Liver (tissue), 3 donors: ENCODE data around the gene ULK3.

Experiments
- EGR1 ChIP-seq, 2 donors: IDR thresholded peaks; 2 replicates each; pipeline ENCODE4 v1.6.1; 2016 to 2018; ENCODE audit warnings: antibody characterized with exemption in 2 of 2, low read depth in 2 of 2
- FOXA2 ChIP-seq: IDR thresholded peaks from 2 replicates; pipeline ENCODE4 v1.6.1; 2016; ENCODE audit warnings: antibody characterized with exemption
- GABPA ChIP-seq, 2 donors: IDR thresholded peaks in 1 of 2; conservative IDR thresholded peaks in 1 of 2; 2 replicates each; pipeline ENCODE4 v1.6.1; 2016; ENCODE audit warnings: antibody characterized with exemption in 2 of 2, mild to moderate bottlenecking in 1 of 2, moderate library complexity in 1 of 2
- HNF4A ChIP-seq, 2 donors: conservative IDR thresholded peaks; 2 replicates each; pipeline ENCODE4 v1.6.1; 2016; ENCODE audit warnings: antibody characterized with exemption in 2 of 2, mild to moderate bottlenecking in 2 of 2
- JUND ChIP-seq, 2 donors: IDR thresholded peaks; 2 replicates each; pipeline ENCODE4 v1.6.1; 2016; ENCODE audit warnings: antibody characterized with exemption in 2 of 2
- RAD21 ChIP-seq, 2 donors: IDR thresholded peaks; 2 replicates each; pipeline ENCODE4 v1.6.1; 2016; ENCODE audit warnings: antibody characterized with exemption in 2 of 2, mild to moderate bottlenecking in 2 of 2
- SP1 ChIP-seq: IDR thresholded peaks from 2 replicates; pipeline ENCODE4 v1.6.1; 2018; ENCODE audit warnings: antibody characterized with exemption, mild to moderate bottlenecking
- TAF1 ChIP-seq: conservative IDR thresholded peaks from 2 replicates; pipeline ENCODE4 v1.6.1; 2016; ENCODE audit warnings: antibody characterized with exemption, mild to moderate bottlenecking
- YY1 ChIP-seq: IDR thresholded peaks from 2 replicates; pipeline ENCODE4 v1.6.1; 2016; ENCODE audit warnings: antibody characterized with exemption, mild to moderate bottlenecking
- TF ChIP-seq, protein P1 (sequence below): fragments of 150-350 bp; IDR thresholded peaks from 2 replicates; pipeline ENCODE4 v1.5.1; 2017; ENCODE audit warnings: improper control_type of control experiment, low read depth, low read length; ENCODE audit not compliant: missing input control
- TF ChIP-seq, protein P2 (sequence below): IDR thresholded peaks from 2 replicates; pipeline ENCODE4 v1.6.1; 2016; ENCODE audit warnings: antibody characterized with exemption
- TF ChIP-seq, protein P3 (sequence below): IDR thresholded peaks from 2 replicates; pipeline ENCODE4 v1.6.1; 2016; ENCODE audit warnings: antibody characterized with exemption, mild to moderate bottlenecking
- TF ChIP-seq, protein P4 (sequence below): IDR thresholded peaks from 2 replicates; pipeline ENCODE4 v1.6.1; 2016; ENCODE audit warnings: antibody characterized with exemption
- TF ChIP-seq, protein P5 (sequence below): IDR thresholded peaks from 2 replicates; pipeline ENCODE4 v1.6.1; 2016; ENCODE audit warnings: antibody characterized with exemption
- donor health status: healthy.
- donor health status: healthy.

DNA sequence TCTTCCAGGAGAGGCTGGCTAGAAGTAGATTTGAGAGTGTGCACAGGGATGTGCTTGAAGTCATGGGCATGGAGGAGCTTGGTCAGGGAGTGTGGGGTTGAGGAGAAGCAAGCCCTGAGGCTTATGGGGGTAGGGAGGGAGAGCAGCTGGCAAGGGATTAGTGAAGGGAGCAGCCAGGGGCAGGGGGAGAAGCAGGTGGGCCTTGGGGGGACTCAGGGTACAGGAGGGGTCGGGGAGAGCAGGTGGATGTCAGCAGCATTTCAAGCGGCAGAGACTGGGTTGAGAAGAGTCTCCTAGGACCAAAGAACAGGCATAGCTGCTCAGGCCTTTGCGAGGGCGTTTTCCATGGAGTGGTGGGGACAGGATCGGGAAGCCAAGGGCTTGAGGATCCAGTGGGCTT, 33.7 kb downstream of the ULK3 start:
- TF ChIP-seq, protein P1, sequence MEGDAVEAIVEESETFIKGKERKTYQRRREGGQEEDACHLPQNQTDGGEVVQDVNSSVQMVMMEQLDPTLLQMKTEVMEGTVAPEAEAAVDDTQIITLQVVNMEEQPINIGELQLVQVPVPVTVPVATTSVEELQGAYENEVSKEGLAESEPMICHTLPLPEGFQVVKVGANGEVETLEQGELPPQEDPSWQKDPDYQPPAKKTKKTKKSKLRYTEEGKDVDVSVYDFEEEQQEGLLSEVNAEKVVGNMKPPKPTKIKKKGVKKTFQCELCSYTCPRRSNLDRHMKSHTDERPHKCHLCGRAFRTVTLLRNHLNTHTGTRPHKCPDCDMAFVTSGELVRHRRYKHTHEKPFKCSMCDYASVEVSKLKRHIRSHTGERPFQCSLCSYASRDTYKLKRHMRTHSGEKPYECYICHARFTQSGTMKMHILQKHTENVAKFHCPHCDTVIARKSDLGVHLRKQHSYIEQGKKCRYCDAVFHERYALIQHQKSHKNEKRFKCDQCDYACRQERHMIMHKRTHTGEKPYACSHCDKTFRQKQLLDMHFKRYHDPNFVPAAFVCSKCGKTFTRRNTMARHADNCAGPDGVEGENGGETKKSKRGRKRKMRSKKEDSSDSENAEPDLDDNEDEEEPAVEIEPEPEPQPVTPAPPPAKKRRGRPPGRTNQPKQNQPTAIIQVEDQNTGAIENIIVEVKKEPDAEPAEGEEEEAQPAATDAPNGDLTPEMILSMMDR, result no peak
- TF ChIP-seq, protein P2, sequence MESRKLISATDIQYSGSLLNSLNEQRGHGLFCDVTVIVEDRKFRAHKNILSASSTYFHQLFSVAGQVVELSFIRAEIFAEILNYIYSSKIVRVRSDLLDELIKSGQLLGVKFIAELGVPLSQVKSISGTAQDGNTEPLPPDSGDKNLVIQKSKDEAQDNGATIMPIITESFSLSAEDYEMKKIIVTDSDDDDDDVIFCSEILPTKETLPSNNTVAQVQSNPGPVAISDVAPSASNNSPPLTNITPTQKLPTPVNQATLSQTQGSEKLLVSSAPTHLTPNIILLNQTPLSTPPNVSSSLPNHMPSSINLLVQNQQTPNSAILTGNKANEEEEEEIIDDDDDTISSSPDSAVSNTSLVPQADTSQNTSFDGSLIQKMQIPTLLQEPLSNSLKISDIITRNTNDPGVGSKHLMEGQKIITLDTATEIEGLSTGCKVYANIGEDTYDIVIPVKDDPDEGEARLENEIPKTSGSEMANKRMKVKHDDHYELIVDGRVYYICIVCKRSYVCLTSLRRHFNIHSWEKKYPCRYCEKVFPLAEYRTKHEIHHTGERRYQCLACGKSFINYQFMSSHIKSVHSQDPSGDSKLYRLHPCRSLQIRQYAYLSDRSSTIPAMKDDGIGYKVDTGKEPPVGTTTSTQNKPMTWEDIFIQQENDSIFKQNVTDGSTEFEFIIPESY, result no peak
- TF ChIP-seq RAD21 (IDR thresholded peaks at IDR 0.05), result no peak
- TF ChIP-seq EGR1 (IDR thresholded peaks at IDR 0.05; ENCODE audit: low read depth in 2 of 2), result no peak
- no peak for TF ChIP-seq HNF4A (conservative IDR thresholded peaks at IDR 0.05)
- TF ChIP-seq, protein P3, sequence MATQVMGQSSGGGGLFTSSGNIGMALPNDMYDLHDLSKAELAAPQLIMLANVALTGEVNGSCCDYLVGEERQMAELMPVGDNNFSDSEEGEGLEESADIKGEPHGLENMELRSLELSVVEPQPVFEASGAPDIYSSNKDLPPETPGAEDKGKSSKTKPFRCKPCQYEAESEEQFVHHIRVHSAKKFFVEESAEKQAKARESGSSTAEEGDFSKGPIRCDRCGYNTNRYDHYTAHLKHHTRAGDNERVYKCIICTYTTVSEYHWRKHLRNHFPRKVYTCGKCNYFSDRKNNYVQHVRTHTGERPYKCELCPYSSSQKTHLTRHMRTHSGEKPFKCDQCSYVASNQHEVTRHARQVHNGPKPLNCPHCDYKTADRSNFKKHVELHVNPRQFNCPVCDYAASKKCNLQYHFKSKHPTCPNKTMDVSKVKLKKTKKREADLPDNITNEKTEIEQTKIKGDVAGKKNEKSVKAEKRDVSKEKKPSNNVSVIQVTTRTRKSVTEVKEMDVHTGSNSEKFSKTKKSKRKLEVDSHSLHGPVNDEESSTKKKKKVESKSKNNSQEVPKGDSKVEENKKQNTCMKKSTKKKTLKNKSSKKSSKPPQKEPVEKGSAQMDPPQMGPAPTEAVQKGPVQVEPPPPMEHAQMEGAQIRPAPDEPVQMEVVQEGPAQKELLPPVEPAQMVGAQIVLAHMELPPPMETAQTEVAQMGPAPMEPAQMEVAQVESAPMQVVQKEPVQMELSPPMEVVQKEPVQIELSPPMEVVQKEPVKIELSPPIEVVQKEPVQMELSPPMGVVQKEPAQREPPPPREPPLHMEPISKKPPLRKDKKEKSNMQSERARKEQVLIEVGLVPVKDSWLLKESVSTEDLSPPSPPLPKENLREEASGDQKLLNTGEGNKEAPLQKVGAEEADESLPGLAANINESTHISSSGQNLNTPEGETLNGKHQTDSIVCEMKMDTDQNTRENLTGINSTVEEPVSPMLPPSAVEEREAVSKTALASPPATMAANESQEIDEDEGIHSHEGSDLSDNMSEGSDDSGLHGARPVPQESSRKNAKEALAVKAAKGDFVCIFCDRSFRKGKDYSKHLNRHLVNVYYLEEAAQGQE, result no peak
- TF ChIP-seq GABPA (IDR thresholded peaks at IDR 0.05 in 1 of 2, conservative IDR thresholded peaks at IDR 0.05 in 1 of 2), result no peak
- TF ChIP-seq, protein P4, sequence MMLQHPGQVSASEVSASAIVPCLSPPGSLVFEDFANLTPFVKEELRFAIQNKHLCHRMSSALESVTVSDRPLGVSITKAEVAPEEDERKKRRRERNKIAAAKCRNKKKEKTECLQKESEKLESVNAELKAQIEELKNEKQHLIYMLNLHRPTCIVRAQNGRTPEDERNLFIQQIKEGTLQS, result no peak
- TF ChIP-seq FOXA2, result no peak
- TF ChIP-seq TAF1, result no peak
- no peak for TF ChIP-seq SP1
- TF ChIP-seq, protein P5, sequence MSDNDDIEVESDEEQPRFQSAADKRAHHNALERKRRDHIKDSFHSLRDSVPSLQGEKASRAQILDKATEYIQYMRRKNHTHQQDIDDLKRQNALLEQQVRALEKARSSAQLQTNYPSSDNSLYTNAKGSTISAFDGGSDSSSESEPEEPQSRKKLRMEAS, result no peak
- TF ChIP-seq JUND (IDR thresholded peaks at IDR 0.05), result no peak
- no peak for TF ChIP-seq YY1
